ENCODE data around the gene ZDHHC7.

DNA sequence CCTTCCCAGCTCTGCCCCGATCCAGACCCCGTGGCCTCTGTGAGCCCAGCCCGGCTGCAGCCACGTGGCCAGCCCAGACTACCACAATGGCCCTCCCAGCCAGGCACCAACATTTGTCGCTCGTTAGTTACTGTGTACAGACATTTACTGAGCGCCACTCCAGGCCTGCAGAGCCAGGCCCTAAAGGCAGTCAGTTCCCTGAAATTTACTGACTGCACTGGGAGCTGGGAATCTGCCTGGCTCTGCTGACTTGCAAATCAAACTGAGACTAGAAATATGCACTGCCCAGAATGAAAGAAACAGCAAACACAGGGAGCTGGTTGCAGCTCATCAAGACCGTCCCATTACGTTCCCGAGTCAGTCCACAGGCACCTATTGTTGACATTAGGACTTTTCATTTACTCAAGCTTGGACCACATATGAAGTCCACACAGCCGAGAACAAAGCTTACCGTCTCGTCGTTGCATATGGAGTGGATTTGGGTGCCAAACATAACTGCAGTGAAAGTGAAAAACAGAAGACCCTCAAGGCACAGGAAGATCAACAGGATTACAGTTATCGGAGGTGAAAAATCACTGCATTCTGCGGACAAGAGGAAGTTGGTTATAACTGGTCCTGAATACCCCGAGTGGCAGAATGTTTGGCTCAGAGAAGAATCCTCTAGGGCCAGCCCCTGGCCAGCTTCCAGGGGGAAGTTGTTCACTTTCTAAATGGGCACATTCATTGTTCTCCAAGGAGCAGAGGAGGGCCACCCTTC, 34.5 kb downstream of the ZDHHC7 start:
- TF ChIP-seq, protein P1, sequence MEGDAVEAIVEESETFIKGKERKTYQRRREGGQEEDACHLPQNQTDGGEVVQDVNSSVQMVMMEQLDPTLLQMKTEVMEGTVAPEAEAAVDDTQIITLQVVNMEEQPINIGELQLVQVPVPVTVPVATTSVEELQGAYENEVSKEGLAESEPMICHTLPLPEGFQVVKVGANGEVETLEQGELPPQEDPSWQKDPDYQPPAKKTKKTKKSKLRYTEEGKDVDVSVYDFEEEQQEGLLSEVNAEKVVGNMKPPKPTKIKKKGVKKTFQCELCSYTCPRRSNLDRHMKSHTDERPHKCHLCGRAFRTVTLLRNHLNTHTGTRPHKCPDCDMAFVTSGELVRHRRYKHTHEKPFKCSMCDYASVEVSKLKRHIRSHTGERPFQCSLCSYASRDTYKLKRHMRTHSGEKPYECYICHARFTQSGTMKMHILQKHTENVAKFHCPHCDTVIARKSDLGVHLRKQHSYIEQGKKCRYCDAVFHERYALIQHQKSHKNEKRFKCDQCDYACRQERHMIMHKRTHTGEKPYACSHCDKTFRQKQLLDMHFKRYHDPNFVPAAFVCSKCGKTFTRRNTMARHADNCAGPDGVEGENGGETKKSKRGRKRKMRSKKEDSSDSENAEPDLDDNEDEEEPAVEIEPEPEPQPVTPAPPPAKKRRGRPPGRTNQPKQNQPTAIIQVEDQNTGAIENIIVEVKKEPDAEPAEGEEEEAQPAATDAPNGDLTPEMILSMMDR (IDR thresholded peaks at IDR 0.05 in 2 of 3, conservative IDR thresholded peaks at IDR 0.05 in 1 of 3; ENCODE audit: borderline replicate concordance in 1 of 3, insufficient read depth in 1 of 3, low read depth in 2 of 3, low read length in 2 of 3), result no peak
- TF ChIP-seq REST (IDR thresholded peaks at IDR 0.05; ENCODE audit: low read depth) (no peak), EZH2 (IDR thresholded peaks at IDR 0.05) (no peak), JUND (IDR thresholded peaks at IDR 0.05) (no peak), POLR2AphosphoS5 (IDR thresholded peaks at IDR 0.05; ENCODE audit: low read depth, low read length) (no peak), ZNF274 (IDR thresholded peaks at IDR 0.05; ENCODE audit: low read depth, low read length) (no peak), SP1 (IDR thresholded peaks at IDR 0.05; ENCODE audit: low read depth) (no peak), POLR2A (IDR thresholded peaks at IDR 0.05; ENCODE audit: borderline replicate concordance, extremely low read depth, insufficient read depth, insufficient read length) (no peak), EGR1 (IDR thresholded peaks at IDR 0.05; ENCODE audit: low read depth) (no peak), EZH2phosphoT487 (IDR thresholded peaks at IDR 0.05; ENCODE audit: borderline replicate concordance) (no peak), ZFX (IDR thresholded peaks at IDR 0.05) (no peak)
- TF ChIP-seq, protein P2, sequence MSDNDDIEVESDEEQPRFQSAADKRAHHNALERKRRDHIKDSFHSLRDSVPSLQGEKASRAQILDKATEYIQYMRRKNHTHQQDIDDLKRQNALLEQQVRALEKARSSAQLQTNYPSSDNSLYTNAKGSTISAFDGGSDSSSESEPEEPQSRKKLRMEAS (IDR thresholded peaks at IDR 0.05), result no peak
